Germinal center (tissue), 1 donor: ENCODE data around the gene ZSWIM5.
"Not testable (repeated sequence)": the region's sequence is repeated elsewhere in the genome, so short reads cannot be mapped to it uniquely, and the experiment has no call there.

Experiments
- DNase-seq: peaks from one replicate; pipeline ENCODE4 v3.0.0; 2012; ENCODE audit warnings: mixed read lengths, low spot score

The ZSWIM5 gene

DNA sequence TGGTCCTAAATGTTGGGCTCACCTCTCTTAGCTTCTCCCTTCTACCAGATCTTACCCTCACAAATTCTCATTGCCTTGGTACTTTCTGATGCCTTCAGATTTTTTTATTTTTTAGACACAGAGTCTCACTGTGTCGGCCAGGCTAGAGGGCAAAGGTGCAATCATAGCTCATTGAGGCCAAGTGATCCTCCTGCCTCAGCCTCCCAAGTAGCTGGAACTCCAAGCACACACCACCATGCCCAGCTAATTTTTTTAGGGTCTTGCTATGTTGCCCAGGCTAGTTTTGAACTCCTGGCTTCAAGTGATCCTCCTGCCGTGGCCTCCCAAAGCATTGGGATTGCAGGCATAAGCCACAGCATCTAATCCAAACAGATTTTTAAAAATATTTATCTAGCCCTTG is 69.4 kb downstream of the ZSWIM5 start:
- no peak for DNase-seq

DNA sequence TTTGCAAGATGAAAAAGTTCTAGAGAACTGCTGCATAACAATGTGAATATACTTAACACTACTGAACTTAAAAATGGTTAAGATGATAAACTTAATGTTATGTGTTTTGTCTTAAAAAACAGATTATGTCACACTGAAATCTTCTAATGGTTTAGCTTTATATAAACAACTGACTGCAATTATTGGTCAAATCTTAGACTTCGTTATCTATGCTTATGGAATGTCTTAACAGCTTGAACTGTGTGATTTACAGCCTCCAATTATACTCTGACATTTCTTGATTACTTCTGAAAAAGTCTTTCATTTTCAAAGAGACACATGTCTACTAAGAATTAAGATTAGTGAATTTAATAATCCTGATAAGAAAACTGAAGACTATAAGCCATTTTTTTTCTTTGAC is 71.1 kb downstream of the ZSWIM5 start:
- DNase-seq, result no peak

DNA sequence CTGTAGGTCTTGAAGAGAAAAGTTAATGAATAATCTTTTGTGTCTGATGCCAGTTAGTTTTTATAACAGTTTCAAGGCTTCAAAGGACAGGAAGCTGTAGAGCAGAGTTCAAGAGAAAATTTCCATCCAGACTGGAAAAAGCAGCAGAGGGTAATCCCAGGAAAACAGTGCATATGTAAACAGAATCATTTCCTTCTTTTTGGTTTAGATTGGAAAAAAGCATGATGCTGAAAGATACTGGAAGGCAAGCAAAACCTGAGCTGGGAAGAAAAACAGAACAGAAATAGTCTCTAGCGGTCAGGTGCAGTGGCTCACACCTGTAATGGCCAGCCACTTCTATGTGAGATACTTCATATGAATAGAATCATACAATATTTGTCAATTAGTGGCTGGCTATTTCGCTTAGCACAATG is 71.9 kb downstream of the ZSWIM5 start:
- DNase-seq, result no peak

DNA sequence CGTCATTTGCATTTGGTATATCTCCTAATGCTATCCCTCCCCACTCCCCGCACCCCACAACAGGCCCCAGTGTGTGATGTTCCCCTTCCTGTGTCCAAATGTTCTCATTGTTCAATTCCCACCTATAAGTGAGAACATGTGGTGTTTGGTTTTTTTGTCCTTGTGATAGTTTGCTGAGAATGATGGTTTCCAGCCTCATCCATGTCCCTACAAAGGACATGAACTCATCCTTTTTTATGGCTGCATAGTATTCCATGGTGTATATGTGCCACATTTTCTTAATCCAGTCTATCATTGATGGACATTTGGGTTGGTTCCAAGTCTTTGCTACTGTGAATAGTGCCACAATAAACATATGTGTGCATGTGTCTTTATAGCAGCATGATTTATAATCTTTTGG is 73.7 kb downstream of the ZSWIM5 start:
- not testable (repeated sequence) for DNase-seq

DNA sequence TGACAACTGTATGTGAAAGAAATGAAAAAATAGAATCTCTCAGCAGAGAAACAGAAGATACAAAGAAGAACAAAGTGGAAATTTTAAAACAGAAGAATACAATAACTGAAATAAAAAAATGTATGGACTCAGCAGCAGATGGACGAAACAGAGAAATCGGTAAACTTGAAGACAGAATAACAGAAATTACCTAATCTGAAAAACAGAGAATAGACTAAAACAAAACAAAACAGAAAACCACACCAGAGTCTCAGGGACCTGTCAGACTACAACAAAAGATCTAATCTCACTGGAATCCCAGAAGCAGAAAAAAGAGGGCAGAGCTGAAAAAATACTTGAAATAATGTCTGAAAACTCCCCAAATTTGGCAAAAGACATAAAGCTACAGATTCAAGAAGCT is 83.0 kb downstream of the ZSWIM5 start:
- no peak for DNase-seq

DNA sequence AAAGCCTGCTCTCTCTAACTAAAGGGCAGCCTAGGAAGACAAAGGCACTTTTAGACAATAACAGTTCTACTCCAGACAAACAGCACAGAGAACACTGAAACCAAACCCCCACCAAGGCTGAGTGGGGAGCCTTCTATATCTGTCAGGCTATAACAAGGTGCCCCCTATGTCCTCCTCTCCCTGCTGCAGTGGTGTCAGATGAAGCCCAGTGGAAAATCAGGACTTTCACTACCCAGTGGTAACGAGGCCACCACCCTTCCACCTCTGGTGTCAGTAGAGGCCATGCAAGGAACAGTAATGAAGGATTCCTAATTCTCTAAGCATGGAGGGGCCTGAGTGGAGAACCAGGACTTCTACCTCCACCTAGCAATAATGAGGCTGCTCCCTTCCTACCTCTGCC is 83.7 kb downstream of the ZSWIM5 start:
- DNase-seq, result no peak

DNA sequence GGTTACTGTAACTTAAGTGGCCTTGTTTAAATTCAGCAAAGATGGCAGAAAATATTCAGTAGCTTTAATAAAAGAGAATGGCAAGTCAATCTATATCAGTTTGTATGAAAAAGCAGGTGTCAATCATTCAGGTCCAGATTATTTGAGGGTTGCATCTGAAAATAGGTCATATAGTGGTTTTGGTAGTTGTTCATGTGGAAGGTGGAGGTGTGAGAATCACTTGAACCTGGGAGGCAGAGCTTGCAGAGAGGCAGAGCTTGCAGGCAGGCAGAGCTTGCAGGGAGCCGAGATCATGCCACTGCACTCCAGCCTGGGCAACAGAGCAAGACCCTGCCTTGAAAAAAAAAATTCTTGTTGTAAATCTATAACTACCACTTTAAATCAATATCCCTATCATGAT is 88.6 kb downstream of the ZSWIM5 start:
- DNase-seq, result no peak

DNA sequence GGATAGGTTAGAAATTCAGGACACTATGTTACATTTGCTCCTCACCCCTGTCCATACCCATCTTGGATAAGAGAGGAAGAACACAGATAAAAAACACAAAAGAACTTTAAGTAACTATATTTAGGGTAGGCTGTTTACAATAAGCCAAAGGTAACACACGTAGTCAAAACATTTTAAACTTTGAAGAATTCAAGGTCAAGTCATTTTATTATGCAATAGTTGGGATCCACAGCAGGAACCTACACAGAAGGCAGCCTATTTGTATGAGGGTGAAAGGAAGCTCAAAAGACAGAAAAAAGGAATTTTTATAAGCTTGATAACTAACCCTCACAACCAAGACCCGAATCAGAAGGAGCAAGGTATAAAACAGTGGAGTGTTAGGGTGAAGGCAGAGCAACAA is 89.6 kb downstream of the ZSWIM5 start:
- DNase-seq, result no peak

DNA sequence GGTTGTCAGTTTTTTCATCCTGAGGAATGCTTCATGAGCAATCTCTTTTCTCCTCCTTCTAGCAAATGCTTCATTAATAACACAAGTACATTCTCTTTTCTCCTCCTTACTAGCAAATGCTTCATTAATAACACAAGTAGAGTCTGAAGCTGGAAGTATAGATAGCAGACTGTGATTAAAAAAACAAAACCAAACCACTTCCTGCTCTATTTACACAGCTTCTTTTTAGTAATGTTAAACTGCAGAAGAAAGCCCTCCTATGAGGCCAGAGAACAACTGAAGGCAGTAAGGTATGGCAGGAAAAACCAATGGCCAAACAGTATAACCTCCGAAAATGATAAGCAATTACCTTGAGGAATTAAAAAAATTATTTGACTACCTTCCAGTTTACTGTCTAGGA is 90.1 kb downstream of the ZSWIM5 start:
- no peak for DNase-seq

DNA sequence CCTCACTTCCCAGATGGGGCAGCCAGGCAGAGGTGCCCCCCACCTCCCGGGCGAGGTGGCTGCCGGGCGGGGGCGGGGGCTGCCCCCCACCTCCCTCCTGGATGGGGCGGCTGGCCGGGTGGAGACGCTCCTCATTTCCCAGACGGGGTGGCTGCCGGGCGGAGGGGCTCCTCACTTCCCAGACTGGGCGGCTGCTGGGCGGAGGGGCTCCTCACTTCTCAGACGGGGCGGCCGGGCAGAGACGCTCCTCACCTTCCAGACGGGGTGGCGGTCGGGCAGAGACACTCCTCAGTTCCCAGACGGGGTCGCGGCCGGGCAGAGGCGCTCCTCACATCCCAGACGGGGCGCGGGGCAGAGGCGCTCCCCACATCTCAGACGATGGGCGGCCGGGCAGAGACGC is 91.2 kb downstream of the ZSWIM5 start:
- DNase-seq, result not testable (repeated sequence)

DNA sequence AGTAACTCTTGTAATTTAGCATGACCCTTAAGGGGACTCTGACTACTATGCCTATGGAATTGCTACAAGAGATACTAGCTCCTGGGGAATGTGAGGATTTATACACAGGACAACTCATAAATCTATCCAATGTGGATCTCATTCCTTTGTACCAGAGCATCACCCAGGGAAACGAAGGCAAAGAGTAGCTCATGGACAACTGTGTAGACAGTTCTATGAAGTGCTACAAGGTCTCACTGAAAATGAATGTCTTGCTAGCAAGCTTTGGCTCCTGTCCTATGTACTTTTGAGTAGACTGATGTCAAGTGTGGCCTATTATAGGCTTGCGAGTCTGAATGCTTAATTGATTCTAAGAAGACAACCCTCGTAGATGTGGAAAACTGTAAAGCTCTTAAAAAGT is 93.7 kb downstream of the ZSWIM5 start:
- DNase-seq, result no peak

DNA sequence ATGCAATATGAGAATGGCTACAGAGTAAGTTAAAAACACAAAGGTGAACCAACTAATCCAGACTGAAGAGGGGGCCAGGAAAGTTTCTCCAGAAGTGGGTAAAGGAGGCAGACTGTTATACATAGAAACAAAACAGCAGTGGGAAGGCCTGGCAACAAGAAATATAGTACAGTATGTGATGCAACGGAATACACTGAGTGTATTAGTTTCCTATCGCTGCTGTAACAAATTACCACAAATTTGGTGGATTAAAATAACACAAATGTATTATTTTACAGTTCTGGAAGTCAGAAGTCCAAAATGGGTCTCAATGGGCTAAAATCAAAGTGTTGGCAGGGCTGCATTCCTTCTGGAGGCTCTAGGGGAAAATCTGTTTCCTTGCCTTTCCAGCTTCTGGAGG is 95.2 kb downstream of the ZSWIM5 start:
- no peak for DNase-seq

DNA sequence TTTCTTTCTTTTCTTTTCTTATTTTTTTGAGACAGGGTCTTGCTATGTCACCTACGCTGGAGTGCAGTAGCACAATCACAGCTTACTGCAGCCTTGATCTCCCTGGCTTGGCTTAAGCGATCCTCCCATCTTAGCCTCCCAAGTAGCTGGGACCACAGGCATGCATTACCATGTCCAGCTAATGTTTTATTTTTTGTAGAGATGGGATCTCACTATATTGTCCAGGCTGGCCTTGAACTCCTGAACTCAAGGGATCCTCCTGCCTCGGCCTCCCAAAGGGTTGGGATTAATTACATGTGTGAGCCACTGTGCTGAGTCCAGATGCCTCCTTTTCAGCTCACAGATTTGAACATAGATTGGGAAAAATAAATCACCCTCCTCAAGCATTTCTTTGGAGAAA is 98.6 kb downstream of the ZSWIM5 start:
- no peak for DNase-seq

DNA sequence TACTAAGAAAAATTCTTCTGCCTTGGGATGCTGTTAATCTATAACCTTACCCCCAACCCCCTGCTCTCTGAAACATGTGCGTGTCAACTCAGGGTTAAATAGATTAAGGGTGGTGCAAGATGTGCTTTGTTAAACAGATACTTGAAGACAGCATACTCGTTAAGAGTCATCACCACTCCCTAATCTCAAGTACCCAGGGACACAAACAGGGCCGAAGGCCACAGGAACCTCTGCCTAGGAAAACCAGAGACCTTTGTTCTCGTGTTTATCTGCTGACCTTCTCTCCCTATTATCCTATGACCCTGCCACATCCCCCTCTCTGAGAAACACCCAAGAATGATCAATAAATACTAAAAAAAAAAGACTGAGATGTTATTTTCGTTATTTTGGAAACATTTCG is 99.5 kb downstream of the ZSWIM5 start:
- DNase-seq, result not testable (repeated sequence)

DNA sequence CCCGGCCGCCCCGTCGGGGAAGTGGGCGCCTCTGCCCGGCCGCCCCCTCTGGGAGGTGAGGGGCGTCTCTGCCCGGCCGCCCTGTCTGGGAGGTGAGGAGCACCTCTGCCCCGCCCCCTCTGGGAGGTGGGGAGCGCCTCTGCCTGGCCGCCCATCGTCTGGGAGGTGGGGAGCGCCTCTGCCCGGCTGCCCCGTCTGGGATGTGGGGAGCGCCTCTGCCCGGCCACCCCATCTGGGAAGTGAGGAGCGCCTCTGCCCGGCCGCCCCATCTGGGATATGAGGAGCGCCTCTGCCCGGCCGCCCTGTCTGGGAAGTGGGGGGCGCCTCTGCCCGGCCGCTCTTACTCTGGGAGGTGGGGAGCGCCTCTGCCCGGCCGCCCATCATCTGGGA is 100.3 kb downstream of the ZSWIM5 start:
- not testable (repeated sequence) for DNase-seq

DNA sequence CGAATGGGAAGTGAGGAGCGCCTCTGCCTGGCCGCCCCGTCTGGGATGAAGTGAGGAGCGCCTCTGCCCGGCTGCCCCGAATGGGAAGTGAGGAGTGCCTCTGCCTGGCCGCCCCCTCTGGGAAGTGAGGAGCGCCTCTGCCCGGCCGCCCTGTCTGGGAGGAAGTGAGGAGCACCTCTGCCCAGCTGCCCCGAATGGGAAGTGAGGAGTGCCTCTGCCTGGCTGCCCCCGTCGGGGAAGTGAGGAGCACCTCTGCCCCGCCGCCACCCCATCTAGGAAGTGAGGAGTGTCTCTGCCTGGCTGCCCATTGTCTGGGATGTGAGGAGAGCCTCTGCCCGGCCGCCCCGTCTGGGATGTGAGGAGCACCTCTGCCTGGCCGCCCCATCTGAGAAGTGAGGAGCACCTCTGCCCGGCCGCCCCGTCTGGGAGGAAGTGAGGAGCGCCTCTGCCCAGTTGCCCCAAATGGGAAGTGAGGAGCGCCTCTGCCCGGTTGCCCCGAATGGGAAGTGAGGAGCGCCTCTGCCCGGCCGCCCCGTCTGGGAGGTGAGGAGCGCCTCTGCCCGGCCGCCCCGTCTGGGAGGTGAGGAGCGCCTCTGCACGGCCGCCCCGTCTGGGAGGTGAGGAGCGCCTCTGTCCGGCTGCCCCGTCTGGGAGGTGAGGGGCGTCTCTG is 100.8 kb downstream of the ZSWIM5 start:
- not testable (repeated sequence) for DNase-seq

DNA sequence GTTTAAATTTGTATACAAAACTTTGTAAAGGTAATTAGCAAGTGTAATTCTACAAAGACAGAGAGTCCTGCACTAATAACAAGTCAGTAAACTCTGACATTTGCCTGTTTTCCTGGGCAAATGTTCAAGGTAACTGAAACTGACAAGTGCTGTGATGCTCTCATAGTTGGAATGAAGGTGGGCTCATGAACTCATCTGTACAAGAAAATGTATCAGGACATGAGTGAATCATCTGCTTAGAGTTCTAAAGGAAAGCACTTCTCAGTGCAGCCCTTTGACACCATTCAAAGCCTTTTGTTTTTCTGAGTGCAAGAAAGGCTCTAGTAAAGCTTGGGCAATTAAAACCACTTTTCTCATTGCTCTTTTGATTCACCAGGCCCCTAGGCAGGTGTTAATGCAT is 102.9 kb downstream of the ZSWIM5 start:
- no peak for DNase-seq

DNA sequence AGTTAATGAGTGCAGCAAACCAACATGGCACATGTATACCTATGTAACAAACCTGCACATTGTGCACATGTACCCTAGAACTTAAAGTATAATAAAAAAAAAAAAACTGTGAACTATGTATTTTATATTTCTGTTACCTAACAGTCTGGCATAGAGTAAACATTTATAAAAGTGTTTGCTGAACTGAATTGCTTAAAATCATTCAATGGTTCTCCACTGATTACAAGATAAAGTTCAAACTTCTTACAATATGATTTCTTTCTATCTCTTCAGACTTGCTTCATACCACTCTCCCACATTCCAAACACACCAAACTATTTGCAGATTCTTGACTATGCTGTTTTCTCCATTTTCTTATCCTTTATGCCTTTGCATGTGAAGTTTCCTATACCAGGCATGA is 104.5 kb downstream of the ZSWIM5 start:
- no peak for DNase-seq

DNA sequence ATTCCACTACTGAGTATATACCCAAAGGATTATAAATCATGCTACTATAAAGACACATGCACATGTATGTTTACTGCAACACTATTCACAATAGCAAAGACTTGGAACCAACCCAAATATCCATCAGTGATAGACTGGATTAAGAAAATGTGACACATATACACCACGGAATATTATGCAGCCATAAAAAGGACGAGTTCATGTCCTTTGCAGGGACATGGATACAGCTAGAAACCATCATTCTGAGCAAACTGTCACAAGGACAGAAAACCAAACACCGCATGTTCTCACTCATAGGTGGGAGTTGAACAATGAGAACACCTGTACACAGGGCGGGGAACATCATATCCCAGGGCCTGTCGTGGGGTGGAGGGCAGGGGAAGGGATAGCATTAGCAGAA is 104.9 kb downstream of the ZSWIM5 start:
- not testable (repeated sequence) for DNase-seq

DNA sequence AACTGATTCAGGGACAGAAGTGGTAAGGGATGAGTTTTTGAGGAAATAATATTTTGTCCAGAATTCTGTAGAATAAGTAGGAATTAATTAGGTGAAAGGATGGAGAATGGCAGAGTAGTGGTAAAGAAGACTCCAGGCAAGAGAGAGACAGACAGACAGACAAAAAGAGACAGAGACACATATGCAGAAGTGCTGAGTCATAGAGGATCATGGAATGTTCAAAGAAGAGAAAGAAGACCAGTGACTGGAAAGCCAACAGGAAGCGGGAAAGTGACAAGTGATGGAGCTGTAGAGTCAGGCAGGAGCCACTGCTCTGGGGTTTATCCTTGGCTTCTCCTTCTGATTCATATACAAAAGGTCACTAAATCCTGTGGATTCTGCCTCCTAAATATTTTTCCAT is 108.5 kb downstream of the ZSWIM5 start:
- DNase-seq, result no peak

DNA sequence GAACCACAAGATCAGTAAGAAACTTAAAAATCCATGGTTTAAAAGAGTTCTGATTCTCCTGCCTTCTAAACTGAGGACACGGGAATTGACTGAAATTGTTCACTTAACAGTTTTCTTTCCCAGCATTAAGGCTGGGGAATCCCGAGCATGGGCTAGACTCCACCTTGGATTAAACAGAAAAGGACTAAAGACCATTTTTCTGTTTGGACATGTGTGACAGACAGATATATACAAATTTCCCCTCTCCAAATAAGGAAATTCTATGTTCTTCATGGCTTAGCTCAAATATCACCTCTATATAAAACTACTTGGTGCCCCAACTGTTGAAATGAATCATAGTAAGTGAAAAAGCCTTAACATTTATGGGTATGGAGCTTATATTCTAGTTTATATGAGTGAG is 109.3 kb downstream of the ZSWIM5 start:
- no peak for DNase-seq

DNA sequence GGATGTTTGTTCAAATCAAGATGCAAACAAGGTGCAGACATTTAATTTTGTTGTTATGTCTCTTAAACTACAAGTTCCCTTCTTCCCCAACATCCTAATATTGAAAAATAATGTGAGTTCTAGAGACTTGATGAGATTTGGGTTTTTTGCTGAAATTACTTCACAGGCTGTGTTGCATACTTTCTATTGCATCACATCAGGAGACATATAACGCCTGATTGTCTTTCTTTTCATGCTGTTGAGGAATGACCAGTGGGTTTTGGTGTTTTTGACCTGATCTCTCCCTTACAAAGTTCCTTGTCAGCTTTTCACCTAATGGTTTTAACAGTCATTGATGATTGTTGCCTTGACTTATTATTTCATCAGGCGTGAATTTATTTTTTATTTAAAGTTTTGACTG is 111.0 kb downstream of the ZSWIM5 start:
- DNase-seq, result no peak

DNA sequence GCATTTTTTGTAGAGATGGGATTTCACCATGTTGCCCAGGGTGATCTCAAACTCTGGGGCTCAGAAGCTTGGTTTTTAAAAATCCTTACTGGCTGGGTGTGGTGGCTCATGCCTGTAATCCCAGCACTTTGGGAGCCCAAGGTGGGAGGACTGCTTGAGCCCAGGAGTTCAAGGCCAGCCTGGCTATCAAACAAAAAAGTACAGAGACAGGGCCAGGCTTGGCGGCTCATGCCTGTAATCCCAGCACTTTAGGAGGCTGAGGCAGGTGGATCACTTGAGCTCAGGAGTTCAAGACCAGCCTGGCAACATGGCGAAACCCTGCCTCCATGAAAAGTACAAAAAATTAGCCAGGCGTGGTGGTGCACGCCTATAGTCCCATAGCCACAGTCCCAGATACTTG is 112.0 kb downstream of the ZSWIM5 start:
- DNase-seq, result not testable (repeated sequence)

DNA sequence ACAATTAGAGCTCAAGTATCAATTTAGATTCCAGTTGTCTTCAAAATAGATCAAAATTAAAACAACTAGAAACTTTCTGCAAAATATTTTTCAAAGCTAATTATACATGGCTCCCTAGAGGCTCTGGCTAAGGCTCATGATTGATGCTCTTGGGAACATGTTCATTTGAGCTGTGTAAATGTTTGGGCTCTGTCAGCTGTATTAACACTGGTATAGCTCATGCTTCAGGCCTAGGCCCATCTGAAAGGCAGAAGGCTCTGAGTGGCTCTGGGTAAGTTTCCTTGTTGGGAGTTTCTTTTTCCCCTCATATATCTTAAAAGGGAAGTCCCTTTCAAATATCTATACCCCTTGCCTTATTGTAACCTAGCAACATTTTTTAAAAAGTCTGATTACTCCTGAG is 113.1 kb downstream of the ZSWIM5 start:
- no peak for DNase-seq

DNA sequence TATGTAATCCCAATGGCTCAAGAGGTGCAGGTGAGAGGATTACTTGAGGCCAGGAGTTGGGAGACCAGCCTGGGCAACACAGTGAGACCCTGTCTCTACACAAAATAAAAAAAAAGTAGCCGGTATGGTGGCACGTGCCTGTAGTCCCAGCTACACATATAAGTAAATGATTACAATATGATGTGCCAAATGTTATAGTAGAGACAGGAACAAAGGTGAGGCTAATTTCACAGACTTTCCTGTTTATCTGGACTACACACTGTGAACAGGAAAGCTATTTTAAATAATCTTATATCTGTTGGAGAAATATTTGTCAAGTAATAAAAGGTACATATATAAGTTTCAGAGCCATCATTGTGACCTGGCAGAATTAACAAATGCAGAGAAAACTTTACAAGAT is 116.7 kb downstream of the ZSWIM5 start:
- no peak for DNase-seq
